Measurements from ENCODE around the gene DUOXA2.

The DUOXA2 gene

DNA sequence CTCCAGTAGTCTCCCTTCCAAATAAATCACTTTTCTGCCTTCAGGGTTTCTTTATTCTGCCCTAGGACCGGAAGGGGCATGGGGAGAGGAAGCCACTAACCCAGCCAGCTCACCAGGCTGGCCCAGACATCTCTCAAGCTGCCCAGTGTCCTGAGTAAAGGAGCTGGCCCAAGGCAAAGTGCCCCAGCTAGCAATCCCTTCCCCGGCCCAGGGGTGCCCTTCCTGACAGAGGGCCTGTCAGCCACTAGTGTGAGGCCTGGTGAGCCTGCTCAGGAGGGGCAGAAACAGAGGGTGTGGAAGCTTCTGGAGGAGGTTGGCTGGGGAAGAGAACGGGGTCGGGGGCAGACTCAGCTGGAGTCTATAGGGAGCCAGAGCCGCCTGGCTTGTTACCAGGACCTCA is 51.4 kb downstream of the DUOXA2 start:
- DNase-seq: no peak

DNA sequence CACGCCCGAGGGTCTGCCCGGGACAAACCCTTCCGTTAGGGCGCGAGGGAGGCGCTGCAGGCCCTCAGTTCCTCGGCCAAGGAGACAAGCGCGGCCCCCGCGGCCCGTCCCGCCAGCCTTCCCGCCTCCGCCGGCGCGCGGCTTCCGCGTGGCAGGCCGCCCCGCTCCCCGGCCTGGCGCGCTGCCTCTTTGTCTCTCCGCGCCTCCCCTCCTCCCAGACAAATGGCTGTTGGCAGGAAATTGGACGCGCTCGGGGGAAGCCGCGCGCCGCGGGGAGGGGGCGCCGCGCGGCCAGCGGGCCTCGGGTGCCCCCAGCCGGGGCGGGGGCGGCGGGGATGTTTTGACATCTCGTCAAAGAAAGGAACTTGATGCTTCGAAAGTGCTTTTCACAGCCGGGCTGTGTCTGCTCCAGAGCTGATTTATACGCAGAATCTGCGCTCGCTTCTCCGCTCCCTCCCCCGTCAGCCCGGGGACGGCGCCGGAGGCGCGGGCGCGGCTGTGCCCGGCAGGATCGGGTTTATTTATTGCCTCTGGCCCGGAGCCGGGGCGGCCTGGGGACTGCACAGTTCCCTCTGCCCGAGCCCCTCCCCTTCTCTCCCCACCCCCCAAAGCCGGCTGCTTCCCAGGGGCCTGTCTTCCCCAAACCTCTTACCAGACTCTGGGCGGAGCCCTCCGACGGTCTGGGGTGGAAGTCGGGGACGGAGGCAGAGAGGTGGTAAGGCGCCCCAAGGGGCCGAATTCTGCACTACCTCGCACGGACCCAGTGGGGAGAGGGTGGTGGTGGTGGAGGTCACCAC is 52.9 kb downstream of the DUOXA2 start:
- peak; percentile 66 for DNase-seq

DNA sequence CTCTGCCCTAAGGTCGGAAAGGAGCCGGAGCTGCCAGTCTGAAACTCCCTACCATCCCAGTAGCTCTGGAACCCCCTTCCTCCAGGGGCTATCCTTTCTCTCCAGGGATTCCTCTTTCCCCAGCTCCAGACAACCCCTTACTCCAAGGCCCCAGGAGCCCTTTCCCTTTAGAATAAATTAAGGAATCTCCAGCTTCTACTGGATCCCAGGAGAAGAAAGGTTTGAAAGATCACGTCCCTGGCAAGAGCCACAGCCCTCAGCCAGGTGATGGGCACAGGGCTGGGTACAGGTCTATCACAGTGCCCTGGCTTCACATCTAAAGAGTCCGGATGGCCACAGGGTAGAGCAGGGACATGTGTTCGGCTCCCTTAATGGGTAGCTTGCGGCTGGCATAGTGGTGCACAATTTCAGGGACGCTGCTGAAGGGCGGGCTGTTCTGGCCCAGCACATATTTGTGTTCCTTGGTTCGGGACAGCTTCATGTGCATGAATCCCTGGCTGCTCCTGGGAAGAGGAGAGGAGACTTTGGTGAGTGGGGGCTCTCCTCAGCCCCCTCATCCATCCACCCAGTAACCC is 53.6 kb downstream of the DUOXA2 start:
- DNase-seq: no peak
